ENCODE data around the gene MROH7.
"Not testable (repeated sequence)": the region's sequence is repeated elsewhere in the genome, so short reads cannot be mapped to it uniquely, and the experiment has no call there.

MROH7 gene

DNA sequence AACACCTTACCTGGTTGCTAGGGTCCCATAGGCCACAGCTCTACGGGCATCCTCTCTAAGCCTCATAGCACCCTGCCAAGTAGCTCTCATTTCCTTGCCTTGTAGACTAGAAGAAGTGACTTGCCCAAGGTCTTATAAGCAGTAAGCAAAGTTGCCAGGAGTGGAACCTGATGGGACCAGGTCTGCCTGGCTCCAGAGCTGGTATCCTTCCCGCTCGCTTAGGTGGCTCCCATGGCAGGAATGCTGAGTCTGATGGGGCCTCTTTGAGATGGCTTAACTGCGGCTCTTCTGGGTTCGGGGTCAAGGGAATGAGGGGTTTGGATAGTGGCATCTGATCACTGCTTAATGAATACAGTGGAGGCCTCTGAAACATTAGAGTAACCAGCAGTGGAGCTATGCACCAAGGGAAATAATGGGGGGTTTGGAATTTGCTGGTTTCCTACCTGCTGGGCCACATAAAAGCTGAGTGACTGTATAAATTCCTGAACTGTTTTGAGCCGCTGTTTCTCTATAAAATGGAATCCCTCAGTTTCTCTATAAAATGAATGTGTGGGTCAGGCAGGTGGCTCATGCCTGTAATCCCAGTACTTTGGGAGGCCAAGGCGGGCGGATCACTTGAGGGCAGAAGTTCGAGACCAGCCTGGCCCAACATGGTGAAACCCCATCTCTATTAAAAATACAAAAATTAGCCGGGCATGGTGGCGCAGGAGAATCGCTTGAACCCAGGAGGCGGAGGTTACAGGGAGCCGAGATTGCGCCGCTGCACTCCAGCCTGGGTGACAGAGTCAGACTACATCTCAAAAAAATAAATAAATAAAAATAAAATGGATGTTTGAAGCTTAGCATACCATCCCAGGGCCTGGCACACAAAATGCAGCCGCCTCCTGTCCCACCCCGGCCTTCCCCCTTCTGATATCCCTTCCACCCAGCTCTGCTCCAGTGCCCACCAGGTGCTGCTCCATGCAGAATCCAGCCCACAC, 30.7 kb upstream of the MROH7 start:
- no peak for DNase-seq

GRCh38 chr1:54611621-54612020, 30.0 kb upstream of the MROH7 start:
- DNase-seq: no peak

DNA sequence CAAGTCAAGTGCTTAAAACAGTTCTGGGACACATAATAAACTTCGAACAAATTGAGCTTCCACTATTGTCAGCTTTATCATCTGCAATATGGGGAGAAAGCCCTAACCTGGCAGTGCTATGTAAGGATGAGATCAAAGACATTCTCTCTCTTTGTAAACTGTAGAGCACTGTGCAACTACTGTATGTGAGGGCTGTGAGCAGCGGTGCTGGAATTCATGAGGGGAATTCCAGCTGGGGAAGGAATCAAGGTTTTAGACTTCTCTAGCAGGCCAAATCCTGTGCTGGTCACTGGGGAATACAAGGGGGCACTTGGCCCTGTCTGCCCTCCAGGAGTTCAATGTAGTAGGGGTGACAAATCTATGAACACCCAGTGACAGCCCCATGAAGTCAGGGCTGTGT, 27.6 kb upstream of the MROH7 start:
- DNase-seq: no peak

- no peak for DNase-seq
Observed at GRCh38 chr1:54614563-54614962, 27.0 kb upstream of the MROH7 start.

DNA sequence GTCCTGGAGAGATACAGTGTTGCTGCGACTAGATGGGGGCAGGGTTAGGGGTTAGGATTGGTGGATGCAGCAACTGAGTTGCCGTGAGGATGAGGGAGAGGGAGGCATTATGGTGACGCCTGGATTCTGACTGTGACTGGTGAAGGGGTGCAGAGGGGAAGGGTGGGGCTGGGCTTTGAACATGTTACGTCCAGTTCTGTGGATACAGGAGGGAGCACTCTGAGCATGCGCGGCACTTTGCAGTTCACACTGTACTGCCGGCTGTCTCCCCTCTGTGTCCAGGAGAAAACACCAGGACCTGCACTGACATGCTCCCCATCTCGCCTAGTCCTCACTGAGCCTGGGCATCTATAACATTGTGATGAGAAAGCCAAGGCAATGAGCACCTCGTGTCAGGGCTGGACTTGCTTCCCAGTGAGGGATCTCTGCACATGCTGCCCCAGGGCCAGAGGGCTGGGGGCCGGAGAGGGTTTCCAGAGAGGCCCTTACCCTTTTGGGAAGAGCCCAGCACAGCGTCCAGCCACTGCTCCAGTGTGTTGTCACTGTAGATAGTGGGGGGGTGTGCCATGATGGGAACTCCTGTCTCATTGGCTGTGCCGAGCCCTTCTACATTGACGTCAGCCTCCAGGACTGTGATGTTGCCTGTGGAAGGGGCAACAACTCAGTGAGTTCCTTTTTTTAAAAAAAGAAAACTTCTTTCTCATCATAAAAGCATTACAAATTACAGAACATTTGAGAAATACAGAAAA, 25.9 kb upstream of the MROH7 start:
- no peak for DNase-seq

DNA sequence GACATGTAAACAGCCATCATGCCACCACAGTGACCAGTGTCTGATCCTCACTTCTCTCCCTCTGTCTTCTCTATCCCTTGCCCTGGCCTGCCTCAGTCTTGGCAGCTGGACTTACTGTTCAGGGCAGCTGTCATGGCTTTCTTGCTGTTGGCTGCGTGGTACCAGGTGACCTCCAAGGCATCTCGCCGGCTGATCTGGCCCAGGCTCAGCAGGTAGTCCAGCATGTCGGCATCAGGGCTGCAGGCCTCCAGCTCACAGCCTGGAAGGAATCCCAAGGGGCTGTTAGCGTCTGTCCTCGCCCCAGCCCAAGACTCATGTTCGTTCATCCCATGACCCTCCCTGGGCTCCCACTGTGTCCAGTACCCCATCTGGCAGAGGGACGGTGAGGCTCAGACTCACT, 21.8 kb upstream of the MROH7 start:
- no peak for DNase-seq

- no peak for DNase-seq
Observed at GRCh38 chr1:54623216-54624007, 18.2 kb upstream of the MROH7 start, which contains the start of gene FAM151A. Gene FAM151A, minus strand, starts transcription at chr1:54623525. Its CDS starts 130 bp downstream, at chr1:54623395.

GRCh38 chr1:54624466-54625464, 16.8 kb upstream of the MROH7 start:
- DNase-seq: no peak

- DNase-seq: no peak
Observed at GRCh38 chr1:54627196-54627595, 14.4 kb upstream of the MROH7 start.

DNA sequence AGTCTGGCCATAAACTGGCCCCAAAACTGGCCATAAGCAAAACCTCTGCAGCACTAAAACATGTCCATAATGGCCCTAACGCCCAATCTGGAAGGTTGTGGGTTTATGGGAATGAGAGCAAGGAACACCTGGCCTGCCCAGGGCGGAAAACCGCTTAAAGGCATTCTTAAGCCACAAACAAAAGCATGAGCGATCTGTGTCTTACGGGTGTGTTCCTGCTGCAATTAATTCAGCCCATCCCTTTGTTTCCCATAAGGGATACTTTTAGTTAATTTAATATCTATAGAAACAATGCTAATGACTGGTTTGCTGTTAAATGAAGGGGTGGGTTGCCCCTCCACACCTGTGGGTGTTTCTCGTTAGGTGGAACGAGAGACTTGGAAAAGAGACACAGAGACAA, 5.8 kb upstream of the MROH7 start:
- not testable (repeated sequence) for DNase-seq

GRCh38 chr1:54636461-54637446, 4.8 kb upstream of the MROH7 start:
- DNase-seq: not testable (repeated sequence)

DNA sequence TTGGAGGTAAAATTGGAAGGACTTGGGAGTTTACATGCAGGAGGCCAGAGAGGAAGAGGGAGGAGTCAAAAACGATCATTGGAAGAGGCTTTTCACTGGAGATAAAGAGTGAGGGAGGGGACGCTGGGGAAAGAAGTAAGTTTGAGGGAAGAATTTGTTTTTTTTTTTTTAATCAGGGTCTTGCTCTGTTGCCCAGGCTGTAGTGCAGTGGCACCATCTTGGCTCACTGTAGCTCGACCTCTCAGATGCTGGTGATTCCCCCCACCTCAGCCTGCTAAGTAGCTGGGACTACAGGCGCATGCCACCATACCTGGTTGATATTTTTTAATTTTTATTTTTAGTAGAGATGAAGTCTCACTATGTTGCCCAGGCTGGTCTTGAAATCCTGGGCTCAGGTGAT, 1.2 kb upstream of the MROH7 start:
- DNase-seq: no peak

- no peak for DNase-seq
Observed at GRCh38 chr1:54643736-54644135, 2.1 kb downstream of the MROH7 start.

- DNase-seq: no peak
Observed at GRCh38 chr1:54645806-54646676, 4.5 kb downstream of the MROH7 start.

DNA sequence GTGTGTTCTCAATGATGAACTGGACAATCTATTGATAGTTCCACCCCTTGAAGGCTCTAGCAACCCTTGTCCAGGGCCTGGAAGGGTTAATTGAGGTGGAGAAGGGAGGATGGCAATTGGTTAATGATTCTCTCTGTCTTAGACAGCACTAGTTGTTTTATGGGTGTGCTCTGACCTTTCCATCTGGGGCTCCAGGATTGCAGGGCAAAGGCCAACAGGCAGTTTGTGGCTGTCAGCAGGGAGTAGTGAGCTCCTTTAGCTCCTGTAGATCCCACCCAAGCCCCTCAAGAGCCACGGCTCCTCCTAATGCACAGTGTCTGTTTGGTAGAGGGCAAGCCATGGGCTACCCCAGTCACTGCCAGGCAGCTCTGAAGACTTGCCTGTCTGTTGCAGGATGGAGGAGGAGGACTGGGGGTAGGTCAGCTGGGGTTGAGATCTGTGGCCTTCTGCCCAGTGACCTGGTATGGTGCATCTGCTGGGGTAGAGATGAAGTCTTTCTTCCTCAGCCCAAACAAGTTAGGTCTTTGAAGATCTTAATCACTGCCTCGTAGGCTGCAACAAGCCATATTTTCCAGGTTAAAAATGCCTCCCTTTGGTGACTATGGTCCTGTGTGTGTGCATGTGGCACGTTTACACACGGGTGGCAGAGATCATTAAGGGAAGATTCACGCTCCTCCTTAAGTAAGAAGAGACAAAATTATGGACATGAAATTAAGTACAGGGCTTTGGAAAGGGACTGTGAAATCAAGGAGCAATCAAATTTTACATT, 7.7 kb downstream of the MROH7 start:
- no peak for DNase-seq

GRCh38 chr1:54649921-54650320, 8.3 kb downstream of the MROH7 start:
- DNase-seq: no peak

- no peak for DNase-seq
Observed at GRCh38 chr1:54650417-54650816, 8.8 kb downstream of the MROH7 start.

DNA sequence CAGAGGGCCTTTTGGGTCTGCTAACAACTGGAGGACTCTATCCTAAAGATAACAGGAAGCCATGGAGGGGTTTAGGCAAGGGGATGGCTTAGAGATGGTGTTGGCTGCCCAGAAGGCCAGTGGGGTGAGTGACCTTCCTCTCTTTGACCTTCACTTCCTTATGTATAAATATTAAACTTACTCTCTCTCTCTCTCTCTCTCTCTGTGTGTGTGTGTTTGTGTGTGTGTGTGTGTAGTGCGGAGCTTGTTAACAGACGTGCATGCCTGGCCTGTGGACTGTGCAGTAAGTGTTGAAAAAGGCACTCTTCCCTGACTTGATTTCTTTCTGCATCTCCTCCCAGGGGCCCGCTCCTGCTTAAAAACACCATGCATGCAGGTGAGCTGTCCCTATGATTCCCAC, 10.0 kb downstream of the MROH7 start:
- DNase-seq: no peak

DNA sequence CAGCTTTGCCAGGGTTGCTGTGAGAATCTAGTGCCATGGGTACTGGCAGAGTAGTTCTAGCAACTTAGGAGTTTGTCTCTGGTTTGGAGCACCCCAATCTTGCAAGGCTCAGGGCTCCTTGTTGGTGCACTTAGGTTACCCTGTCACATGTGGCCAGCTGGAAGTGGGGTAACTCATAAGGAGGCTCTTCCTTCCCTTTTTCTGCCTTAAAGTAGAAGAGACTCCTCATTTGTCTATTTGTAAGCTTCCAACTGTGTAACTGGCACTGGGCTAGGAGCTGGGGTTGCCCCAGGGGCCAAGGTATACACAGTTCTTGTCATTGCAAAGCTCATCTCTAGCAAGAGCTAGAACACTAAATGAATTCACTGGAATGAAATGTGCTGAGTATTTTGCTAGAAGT, 10.6 kb downstream of the MROH7 start:
- no peak for DNase-seq
